SK-N-SH (cell line): ENCODE measurements around the gene RNF215.

ENCODE experiments used
- CTCF ChIP-seq: fragments of 200-600 bp; sonication (generic); IDR thresholded peaks from 2 replicates; pipeline ENCODE4 v1.6.1; 2017; ENCODE audit warnings: antibody characterized with exemption, mild to moderate bottlenecking, moderate library complexity
- MXI1 ChIP-seq: IDR thresholded peaks from 2 replicates; pipeline ENCODE4 v1.6.1; 2012; ENCODE audit warnings: mild to moderate bottlenecking, low read depth, low read length, improper control_type of control experiment
- POLR2AphosphoS5 ChIP-seq: IDR thresholded peaks from 2 replicates; pipeline ENCODE4 v1.6.1; 2012; ENCODE audit warnings: low read depth, low read length
- RFX5 ChIP-seq: IDR thresholded peaks from 2 replicates; pipeline ENCODE4 v1.6.1; 2012; ENCODE audit warnings: mild to moderate bottlenecking, improper control_type of control experiment, low read length
- SIN3A ChIP-seq: IDR thresholded peaks from 2 replicates; pipeline ENCODE4 v1.6.1; 2012; ENCODE audit warnings: low read depth, mild to moderate bottlenecking, low read length, moderate library complexity, borderline replicate concordance

GRCh38 chr22:30426388-30427353, 39.5 kb upstream of the RNF215 start:
- no peak for TF ChIP-seq SIN3A
- no peak for TF ChIP-seq MXI1
- peak; percentile 73 for TF ChIP-seq CTCF
- no peak for TF ChIP-seq POLR2AphosphoS5
- no peak for TF ChIP-seq RFX5
